OCI-LY7 (cell line): Measurements from ENCODE around the gene USP48. TPM values are rescaled to one million over a fixed set of nuclear protein-coding genes. Genes with fewer than 3 reads are reported as not detected.

ENCODE experiments used
- BruUV-seq: library from RNA; stranded (reverse); fragments of 400-500 nt; replicated peaks from 2 replicates; lab custom pipeline; 2021; lab: Mats Ljungman, UMichigan
- CTCF ChIA-PET: fragments of 300-600 bp; sonication (Branson Sonifier 250); formaldehyde crosslinking; loops from one replicate; lab custom pipeline; 2022; ENCODE audit warnings: antibody characterized with exemption; ENCODE audit not compliant: unreplicated experiment; lab: Charles Lee
- POLR2A ChIA-PET: fragments of 300-600 bp; sonication (Branson Sonifier 250); formaldehyde crosslinking; loops from one replicate; lab custom pipeline; 2022; ENCODE audit warnings: antibody characterized with exemption; lab: Charles Lee
- DNase-seq: peaks from one replicate; pipeline ENCODE4 v3.0.0-alpha.2; 2015; ENCODE audit warnings: low spot score
- H2AFZ ChIP-seq: fragments of 200-600 bp; sonication (generic), shearing (Covaris generic); 2 replicates; pipeline ENCODE4 v1.6.1; 2014; ENCODE audit warnings: mild to moderate bottlenecking, antibody characterized with exemption, low read length, moderate library complexity
- H3K27ac ChIP-seq: fragments of 200-600 bp; sonication (generic); 2 replicates; pipeline ENCODE4 v1.5.1; 2014; ENCODE audit warnings: mixed run types, low read depth, mild to moderate bottlenecking, moderate library complexity, low read length, inconsistent platforms; ENCODE audit not compliant: poor library complexity, severe bottlenecking
- H3K36me3 ChIP-seq: fragments of 200-600 bp; sonication (generic); 2 replicates; pipeline ENCODE4 v1.6.1; 2014; ENCODE audit warnings: mild to moderate bottlenecking, antibody characterized with exemption, low read length, moderate library complexity, mixed read lengths; ENCODE audit not compliant: insufficient read depth
- H3K4me1 ChIP-seq: fragments of 200-600 bp; sonication (generic); 2 replicates; pipeline ENCODE4 v1.5.1; 2014; ENCODE audit warnings: mild to moderate bottlenecking, low read length; ENCODE audit not compliant: insufficient read depth, poor library complexity, severe bottlenecking
- H3K4me2 ChIP-seq: fragments of 200-600 bp; sonication (generic); 2 replicates; pipeline ENCODE4 v1.6.1; 2014; ENCODE audit warnings: mild to moderate bottlenecking, low read length
- H3K4me3 ChIP-seq: fragments of 200-600 bp; sonication (generic); 2 replicates; pipeline ENCODE4 v1.5.1; 2014; ENCODE audit warnings: mild to moderate bottlenecking, low read depth, low read length; ENCODE audit not compliant: poor library complexity, severe bottlenecking
- H3K79me2 ChIP-seq: fragments of 200-600 bp; sonication (generic); 2 replicates; pipeline ENCODE4 v1.6.1; 2016; ENCODE audit warnings: low read depth, mild to moderate bottlenecking, low read length, moderate library complexity, mixed read lengths; ENCODE audit not compliant: insufficient read depth
- H3K9me2 ChIP-seq: fragments of 200-600 bp; sonication (generic); 2 replicates; pipeline ENCODE4 v1.6.1; 2016; ENCODE audit warnings: mild to moderate bottlenecking, low read length, mixed read lengths; ENCODE audit not compliant: insufficient read depth
- H3K9me3 ChIP-seq: fragments of 200-600 bp; sonication (generic); 2 replicates; pipeline ENCODE4 v1.6.1; 2014; ENCODE audit warnings: mild to moderate bottlenecking, mixed run types, low read length, mixed read lengths
- H4K20me1 ChIP-seq: fragments of 200-600 bp; sonication (generic); 2 replicates; pipeline ENCODE4 v1.6.1; 2014; ENCODE audit warnings: mild to moderate bottlenecking, antibody characterized with exemption, low read length, moderate library complexity, mixed read lengths; ENCODE audit not compliant: insufficient read depth
- EZH2phosphoT487 ChIP-seq: fragments of 200-600 bp; sonication (generic); IDR thresholded peaks from 2 replicates; pipeline ENCODE4 v1.6.1; 2018; ENCODE audit warnings: low read depth, borderline replicate concordance, mild to moderate bottlenecking, mixed run types, antibody characterized with exemption, low read length, moderate library complexity, mixed read lengths
- intact Hi-C: fragments of 100-400 bp; cut with micrococcal nuclease; formaldehyde crosslinking; loops from one replicate; pipeline ENCODE4 v1.10.0; 2022; ENCODE audit not compliant: unreplicated experiment
- total RNA-seq, 2 experiments: library from RNA; depleted of rRNA in 1 of 2; stranded (reverse); fragments of >200 nt in 1 of 2; shearing (Covaris generic) in 1 of 2; gene quantifications; 2 replicates each; pipeline ENCODE4 v1.2.3, GENCODE V29; 2014 to 2022
- TF ChIP-seq, protein P1 (sequence below): fragments of 200-600 bp; sonication (generic); conservative IDR thresholded peaks from 2 replicates; pipeline ENCODE4 v1.5.1; 2014; ENCODE audit warnings: mild to moderate bottlenecking, antibody characterized with exemption, low read length, moderate library complexity, mixed read lengths

The USP48 gene
- total RNA-seq, 2 experiments from 2014 or later, result 45.0 to 98.3 TPM

DNA sequence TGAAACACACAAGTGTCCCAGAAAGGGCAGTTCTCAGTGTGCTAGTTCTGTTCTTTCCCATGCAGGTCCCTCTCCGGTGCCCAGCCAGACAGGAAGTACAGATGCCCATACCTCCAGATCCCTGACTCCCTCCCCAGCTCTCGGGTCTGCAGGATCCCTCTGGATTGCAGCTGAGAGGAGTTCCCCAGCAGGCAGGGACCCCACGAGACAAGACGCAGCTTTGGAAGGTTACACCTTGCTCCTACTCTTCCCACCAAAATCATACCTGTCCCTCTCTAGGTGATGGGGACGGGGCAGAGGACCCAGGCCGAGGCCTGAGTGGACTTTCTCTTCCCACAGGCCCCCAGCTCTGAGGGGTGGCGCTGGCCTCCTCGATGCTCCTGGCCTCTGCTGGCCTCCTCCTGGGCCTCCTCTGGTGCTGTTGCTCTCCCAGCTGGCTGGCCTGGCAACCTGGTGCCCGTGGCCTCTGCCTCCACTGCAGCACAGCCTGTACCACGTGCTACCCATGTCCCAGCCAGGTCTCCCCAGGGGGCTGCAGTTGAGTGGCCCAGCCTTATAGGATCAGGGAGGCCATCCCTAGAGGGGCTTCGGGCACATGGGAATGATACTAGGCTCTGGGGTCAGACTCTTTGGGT lies 38.6 kb upstream of the USP48 start:
- H3K4me2 ChIP-seq, result no peak overlapping the region
- BruUV-seq, result no TSS peak
- POLR2A ChIA-PET, result no interaction called here
- intact Hi-C loops, result no loop called here
- H3K79me2 ChIP-seq, result no peaks in the 10 kb centered on the region
- no peaks in the 10 kb centered on the region for H3K9me3 ChIP-seq
- no peak overlapping the region for H3K4me3 ChIP-seq
- CTCF ChIA-PET, result interaction anchor here (0.7 kb wide), 1 partner anchor 286 kb away, joined by 5 read pairs; no protein-coding TSS in a partner anchor
- H3K4me1 ChIP-seq, result peaks cover 3% of the 10 kb centered on the region
- H3K9me2 ChIP-seq, result no peaks in the 10 kb centered on the region
- no peak overlapping the region for H2AFZ ChIP-seq
- TF ChIP-seq, protein P1, sequence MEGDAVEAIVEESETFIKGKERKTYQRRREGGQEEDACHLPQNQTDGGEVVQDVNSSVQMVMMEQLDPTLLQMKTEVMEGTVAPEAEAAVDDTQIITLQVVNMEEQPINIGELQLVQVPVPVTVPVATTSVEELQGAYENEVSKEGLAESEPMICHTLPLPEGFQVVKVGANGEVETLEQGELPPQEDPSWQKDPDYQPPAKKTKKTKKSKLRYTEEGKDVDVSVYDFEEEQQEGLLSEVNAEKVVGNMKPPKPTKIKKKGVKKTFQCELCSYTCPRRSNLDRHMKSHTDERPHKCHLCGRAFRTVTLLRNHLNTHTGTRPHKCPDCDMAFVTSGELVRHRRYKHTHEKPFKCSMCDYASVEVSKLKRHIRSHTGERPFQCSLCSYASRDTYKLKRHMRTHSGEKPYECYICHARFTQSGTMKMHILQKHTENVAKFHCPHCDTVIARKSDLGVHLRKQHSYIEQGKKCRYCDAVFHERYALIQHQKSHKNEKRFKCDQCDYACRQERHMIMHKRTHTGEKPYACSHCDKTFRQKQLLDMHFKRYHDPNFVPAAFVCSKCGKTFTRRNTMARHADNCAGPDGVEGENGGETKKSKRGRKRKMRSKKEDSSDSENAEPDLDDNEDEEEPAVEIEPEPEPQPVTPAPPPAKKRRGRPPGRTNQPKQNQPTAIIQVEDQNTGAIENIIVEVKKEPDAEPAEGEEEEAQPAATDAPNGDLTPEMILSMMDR, result no peak
- TF ChIP-seq EZH2phosphoT487, result no peak
- no peaks in the 10 kb centered on the region for H4K20me1 ChIP-seq
- DNase-seq, result no peak
- no peak overlapping the region for H3K27ac ChIP-seq
- no peaks in the 10 kb centered on the region for H3K36me3 ChIP-seq

DNA sequence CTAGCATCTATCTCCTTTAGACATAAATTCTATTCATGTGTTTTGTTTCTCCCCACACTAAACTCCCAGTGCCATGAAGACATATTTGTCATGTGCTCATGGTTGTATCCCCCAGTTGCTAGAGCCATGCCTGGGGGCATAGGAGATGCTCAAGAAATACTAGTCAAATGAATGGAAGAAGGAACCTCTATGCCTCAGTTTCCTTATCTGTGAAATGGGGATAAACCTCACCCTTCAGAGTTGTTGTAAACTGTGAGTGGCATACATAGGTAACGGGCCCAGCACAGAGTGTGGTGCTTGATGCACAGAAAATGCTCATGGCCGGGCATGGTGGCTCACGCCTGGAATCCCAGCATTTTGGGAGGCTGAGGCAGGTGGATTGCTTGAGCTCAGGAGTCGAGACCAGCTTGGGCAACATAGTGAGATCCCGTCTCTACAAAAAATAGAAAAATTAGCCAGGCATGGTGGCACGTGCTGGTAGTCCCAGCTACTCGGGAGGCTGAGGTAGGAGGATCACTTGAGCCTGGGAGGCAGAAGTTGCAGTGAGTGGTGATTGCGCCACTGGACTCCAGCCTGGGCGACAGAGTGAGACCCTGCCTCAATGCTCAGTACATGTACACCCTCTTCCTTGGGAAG lies 37.8 kb upstream of the USP48 start:
- POLR2A ChIA-PET, result no interaction called here
- no peaks in the 10 kb centered on the region for H3K9me3 ChIP-seq
- DNase-seq, result no peak
- no TSS peak for BruUV-seq
- peaks cover 3% of the 10 kb centered on the region for H3K4me1 ChIP-seq
- H3K4me2 ChIP-seq, result no peak overlapping the region
- no peak for TF ChIP-seq EZH2phosphoT487
- TF ChIP-seq, protein P1, result no peak
- H3K27ac ChIP-seq, result no peak overlapping the region
- H2AFZ ChIP-seq, result no peak overlapping the region
- no peaks in the 10 kb centered on the region for H3K9me2 ChIP-seq
- CTCF ChIA-PET, result interaction anchor here (0.7 kb wide), 1 partner anchor 286 kb away, joined by 5 read pairs; no protein-coding TSS in a partner anchor
- H3K4me3 ChIP-seq, result no peak overlapping the region
- no peaks in the 10 kb centered on the region for H3K79me2 ChIP-seq
- intact Hi-C loops, result no loop called here
- no peaks in the 10 kb centered on the region for H4K20me1 ChIP-seq
- no peaks in the 10 kb centered on the region for H3K36me3 ChIP-seq

DNA sequence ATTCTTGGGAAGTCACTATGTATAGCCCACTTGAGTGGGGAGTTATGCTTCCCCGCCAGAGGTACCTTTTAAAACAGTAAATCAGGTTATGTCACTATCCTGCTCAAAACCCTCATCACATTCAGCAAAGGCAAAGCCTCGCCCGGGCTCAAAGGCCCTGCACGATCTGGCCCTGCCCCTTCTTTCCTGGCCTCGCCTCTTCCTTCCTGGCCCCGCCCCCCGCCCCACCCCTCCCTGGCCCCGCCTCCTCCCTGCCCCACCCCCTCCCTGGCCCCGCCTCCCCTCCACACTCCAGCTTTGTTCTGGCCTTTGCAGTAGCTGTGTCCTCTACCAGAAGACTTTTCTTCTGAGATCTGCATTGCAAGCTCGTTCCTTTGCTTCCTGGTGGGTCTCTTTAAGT lies 35.7 kb upstream of the USP48 start:
- no TSS peak for BruUV-seq
- Histone ChIP-seq H3K27ac (no peak overlapping the region), H3K79me2 (no peaks in the 10 kb centered on the region), H3K9me3 (no peaks in the 10 kb centered on the region), H3K4me2 (no peak overlapping the region), H3K4me3 (no peak overlapping the region), H4K20me1 (no peaks in the 10 kb centered on the region), H2AFZ (no peak overlapping the region), H3K36me3 (no peaks in the 10 kb centered on the region), H3K9me2 (no peaks in the 10 kb centered on the region), H3K4me1 (peaks cover 3% of the 10 kb centered on the region)
- CTCF ChIA-PET, result no interaction called here
- POLR2A ChIA-PET, result interaction anchor here (0.6 kb wide), 1 partner anchor 136 kb away, joined by 3 read pairs; no protein-coding TSS in a partner anchor
- DNase-seq, result peak; percentile 75
- intact Hi-C loops, result no loop called here
- TF ChIP-seq EZH2phosphoT487, result no peak
- TF ChIP-seq, protein P1, result no peak
